HEK293 (cell line): Measurements from ENCODE around the gene FMN1.

Experiments
- CTCF ChIA-PET: fragments of 350-600 bp; formaldehyde crosslinking; extraction: SDS; loops from one replicate; lab custom pipeline; 2021; ENCODE audit warnings: antibody characterized with exemption; lab: Yijun Ruan, JAX
- POLR2A ChIA-PET: fragments of 300-600 bp; formaldehyde crosslinking; extraction: SDS; loops from one replicate; lab custom pipeline; 2020; ENCODE audit warnings: antibody characterized with exemption, inconsistent platforms; lab: Yijun Ruan, JAX
- H3K27ac ChIP-seq: fragments of 200-500 bp; sonication (Bioruptor generic); 2 replicates; pipeline ENCODE4 v1.5.1; 2014; ENCODE audit warnings: low read depth, low read length, control low read depth, inconsistent platforms; ENCODE audit errors: extremely low read depth
- H3K36me3 ChIP-seq, 2 experiments: fragments of 200-500 bp in 1 of 2; sonication (Bioruptor generic) in 1 of 2; 1 replicate in 1 of 2; 2 replicates in 1 of 2; pipeline ENCODE4 v1.5.1; 2014 to 2017; ENCODE audit warnings: inconsistent platforms in 2 of 2, low read length in 2 of 2; ENCODE audit not compliant: control insufficient read depth in 2 of 2, insufficient read depth in 1 of 2
- H3K4me1 ChIP-seq: fragments of 200-500 bp; sonication (Bioruptor generic); 2 replicates; pipeline ENCODE4 v1.5.1; 2014; ENCODE audit warnings: mild to moderate bottlenecking, low read length, inconsistent platforms; ENCODE audit not compliant: control insufficient read depth, insufficient read depth
- H3K4me3 ChIP-seq: 2 replicates; pipeline ENCODE4 v1.5.1; 2011; ENCODE audit warnings: low read depth, mild to moderate bottlenecking, control low read depth, low read length, moderate library complexity
- H3K9me3 ChIP-seq: fragments of 200-500 bp; sonication (Bioruptor generic); 2 replicates; pipeline ENCODE4 v1.5.1; 2014; ENCODE audit warnings: low read depth, low read length, inconsistent platforms; ENCODE audit not compliant: control insufficient read depth, insufficient read depth
- GLIS1 ChIP-seq: fragments of 450-650 bp; formaldehyde crosslinking; IDR thresholded peaks from 2 replicates; pipeline ENCODE4 v1.5.1; 2016; ENCODE audit warnings: missing biosample characterization, missing genetic modification characterization
- OSR2 ChIP-seq: fragments of 450-650 bp; formaldehyde crosslinking; IDR thresholded peaks from 2 replicates; pipeline ENCODE4 v1.5.1; 2016; ENCODE audit warnings: missing biosample characterization, missing genetic modification characterization
- PRDM10 ChIP-seq: fragments of 450-650 bp; formaldehyde crosslinking; IDR thresholded peaks from 2 replicates; pipeline ENCODE4 v1.5.1; 2016; ENCODE audit warnings: missing biosample characterization, missing genetic modification characterization
- REST ChIP-seq: fragments of 450-650 bp; formaldehyde crosslinking; IDR thresholded peaks from 2 replicates; pipeline ENCODE4 v1.5.1; 2016; ENCODE audit warnings: missing biosample characterization, missing genetic modification characterization
- SCRT1 ChIP-seq: fragments of 450-650 bp; formaldehyde crosslinking; IDR thresholded peaks from 2 replicates; pipeline ENCODE4 v1.5.1; 2016; ENCODE audit warnings: missing biosample characterization, missing genetic modification characterization, borderline replicate concordance
- SCRT2 ChIP-seq: fragments of 450-650 bp; formaldehyde crosslinking; IDR thresholded peaks from 2 replicates; pipeline ENCODE4 v1.5.1; 2016; ENCODE audit warnings: missing biosample characterization, missing genetic modification characterization
- SP3 ChIP-seq: fragments of 450-650 bp; formaldehyde crosslinking; IDR thresholded peaks from 2 replicates; pipeline ENCODE4 v1.5.1; 2016; ENCODE audit warnings: missing biosample characterization, missing genetic modification characterization
- ZBTB49 ChIP-seq: fragments of 450-650 bp; formaldehyde crosslinking; IDR thresholded peaks from 2 replicates; pipeline ENCODE4 v1.5.1; 2016; ENCODE audit warnings: missing biosample characterization, missing genetic modification characterization, low read depth
- ZNF121 ChIP-seq: fragments of 450-650 bp; formaldehyde crosslinking; IDR thresholded peaks from 2 replicates; pipeline ENCODE4 v1.5.1; 2016; ENCODE audit warnings: missing biosample characterization, missing genetic modification characterization
- ZNF585B ChIP-seq: fragments of 450-650 bp; formaldehyde crosslinking; IDR thresholded peaks from 2 replicates; pipeline ENCODE4 v1.5.1; 2016; ENCODE audit warnings: missing biosample characterization, missing genetic modification characterization
- ZNF654 ChIP-seq: fragments of 450-650 bp; formaldehyde crosslinking; IDR thresholded peaks from 2 replicates; pipeline ENCODE4 v1.5.1; 2016; ENCODE audit warnings: low read depth, missing biosample characterization, missing genetic modification characterization

Gene FMN1

GRCh38 chr15:33026614-33027013 lies 167.9 kb downstream of the FMN1 start:
- POLR2A ChIA-PET: no interaction called here
- TF ChIP-seq GLIS1 (tag by site-specific recombination): no peak
- no peak for TF ChIP-seq REST (tag by site-specific recombination)
- TF ChIP-seq ZNF121: no peak
- TF ChIP-seq ZNF585B (tag by site-specific recombination): no peak
- TF ChIP-seq OSR2 (tag by site-specific recombination): no peak
- peaks cover 4% of the 10 kb centered on the region; the same call in 1 of the 2 replicates for H3K4me1 ChIP-seq
- no peaks in the 10 kb centered on the region for H3K9me3 ChIP-seq
- no peaks in the 10 kb centered on the region for H3K36me3 ChIP-seq
- H3K4me3 ChIP-seq: no peak overlapping the region
- CTCF ChIA-PET: interaction anchor here (0.5 to 2.4 kb wide), 5 partner anchors 37 to 118 kb away, joined by 3 to 7 read pairs (median 4); no protein-coding TSS in a partner anchor
- no peak overlapping the region for H3K27ac ChIP-seq

- H3K4me3 ChIP-seq: no peak overlapping the region
- no peaks in the 10 kb centered on the region for H3K36me3 ChIP-seq
- no peaks in the 10 kb centered on the region for H3K9me3 ChIP-seq
- H3K27ac ChIP-seq: no peak overlapping the region
- POLR2A ChIA-PET: interaction anchor here (0.7 kb wide), 1 partner anchor 962 kb away, joined by 3 read pairs; no protein-coding TSS in a partner anchor
- H3K4me1 ChIP-seq: 0 out of 2 replicates have a peak, but pooled peaks cover 2% of the 10 kb centered on the region
- TF ChIP-seq ZBTB49 (tag by site-specific recombination): no peak
- peak; percentile 39; the same call in 1 of the 2 replicates for TF ChIP-seq SCRT1
- peak; percentile 5; the same call in 1 of the 2 replicates for TF ChIP-seq PRDM10
- peak; percentile 88 for TF ChIP-seq SCRT2 (tag by site-specific recombination)
- TF ChIP-seq, all 188 proteins: peak for 3
- CTCF ChIA-PET: interaction anchor here (0.5 to 2.6 kb wide), 13 partner anchors 9 to 340 kb away, joined by 3 to 20 read pairs (median 5); no protein-coding TSS in a partner anchor
These were observed 171.9 kb downstream of the FMN1 start for GRCh38 chr15:33022629-33023028.

GRCh38 chr15:33021806-33022389 lies 172.6 kb downstream of the FMN1 start:
- H3K27ac ChIP-seq: no peak overlapping the region
- no peaks in the 10 kb centered on the region for H3K9me3 ChIP-seq
- H3K36me3 ChIP-seq: no peaks in the 10 kb centered on the region
- no peak overlapping the region for H3K4me3 ChIP-seq
- ChIA-PET POLR2A (no interaction called here), CTCF (interaction anchor here (0.6 to 2.6 kb wide), 22 partner anchors 8 to 298 kb away, joined by 3 to 20 read pairs (median 4); no protein-coding TSS in a partner anchor)
- TF ChIP-seq ZNF654 (tag by site-specific recombination): peak; percentile 72
- TF ChIP-seq SP3 (tag by site-specific recombination): no peak
- 0 out of 2 replicates have a peak, but pooled peaks cover 2% of the 10 kb centered on the region for H3K4me1 ChIP-seq
